Measurements from ENCODE around the gene C19orf25.

C19orf25 gene

DNA sequence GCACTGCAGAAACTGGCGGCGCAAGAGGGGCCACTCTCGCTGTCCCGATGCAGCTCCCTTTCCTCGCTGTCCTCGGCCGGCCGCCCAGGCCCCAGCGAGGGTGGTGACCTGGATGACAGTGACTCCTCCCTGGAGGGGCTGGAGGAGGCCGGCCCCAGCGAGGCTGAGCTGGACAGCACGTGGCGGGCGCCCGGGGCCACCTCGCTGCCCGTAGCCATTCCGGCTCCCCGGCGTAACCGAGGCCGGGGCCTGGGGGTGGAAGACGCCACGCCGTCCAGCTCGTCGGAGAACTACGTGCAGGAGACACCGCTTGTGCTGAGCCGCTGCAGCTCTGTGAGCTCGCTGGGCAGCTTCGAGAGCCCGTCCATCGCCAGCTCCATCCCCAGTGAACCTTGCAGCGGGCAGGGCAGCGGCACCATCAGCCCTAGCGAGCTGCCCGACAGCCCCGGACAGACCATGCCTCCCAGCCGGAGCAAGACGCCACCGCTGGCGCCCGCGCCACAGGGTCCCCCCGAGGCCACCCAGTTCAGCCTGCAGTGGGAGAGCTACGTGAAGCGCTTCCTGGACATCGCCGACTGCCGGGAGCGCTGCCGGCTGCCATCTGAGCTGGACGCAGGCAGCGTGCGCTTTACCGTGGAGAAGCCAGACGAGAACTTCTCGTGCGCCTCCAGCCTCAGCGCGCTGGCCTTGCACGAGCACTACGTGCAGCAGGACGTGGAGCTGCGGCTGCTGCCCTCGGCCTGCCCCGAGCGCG, 12.4 kb downstream of the C19orf25 start:
- H3K27me3 ChIP-seq (ENCODE audit: control insufficient read depth in 5 of 5, insufficient read depth in 4 of 5, low read length in 5 of 5) = peaks cover 37 to 56% (median 47%) of the 10 kb centered on the region in 5 donors
- H3K4me3 ChIP-seq (ENCODE audit: low read depth in 1 of 5, low read length in 5 of 5) = peak overlapping the region in 2 of 5 donors; percentile 10 to 15
- peaks cover 0 to 62% (median 51%) of the 10 kb centered on the region in 5 donors for H3K4me1 ChIP-seq (ENCODE audit: control insufficient read depth in 5 of 5, insufficient read depth in 5 of 5, low read length in 5 of 5)

DNA sequence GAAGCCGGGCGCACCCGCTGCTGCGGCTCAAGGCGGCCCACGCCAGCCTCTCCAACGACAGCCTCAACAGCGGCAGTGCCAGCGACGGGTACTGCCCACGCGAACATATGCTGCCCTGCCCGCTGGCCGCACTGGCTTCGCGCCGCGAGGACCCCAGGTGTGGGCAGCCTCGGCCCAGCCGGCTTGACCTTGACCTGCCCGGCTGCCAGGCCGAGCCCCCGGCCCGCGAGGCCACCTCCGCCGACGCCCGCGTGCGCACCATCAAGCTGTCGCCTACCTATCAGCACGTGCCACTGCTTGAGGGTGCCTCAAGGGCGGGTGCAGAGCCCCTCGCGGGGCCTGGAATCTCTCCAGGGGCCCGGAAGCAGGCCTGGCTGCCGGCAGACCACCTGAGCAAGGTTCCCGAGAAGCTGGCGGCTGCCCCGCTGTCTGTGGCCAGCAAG, 13.0 kb downstream of the C19orf25 start:
- Histone ChIP-seq H3K9ac (ENCODE audit: low read length in 5 of 5) (no peak overlapping the region), H3K9me3 (ENCODE audit: control insufficient read depth in 5 of 5, low read length in 5 of 5) (no peaks in the 10 kb centered on the region), H3K27me3 (ENCODE audit: control insufficient read depth in 5 of 5, insufficient read depth in 4 of 5, low read length in 5 of 5) (peaks cover 31 to 50% (median 41%) of the 10 kb centered on the region in 5 donors), H3K4me3 (ENCODE audit: low read depth in 1 of 5, low read length in 5 of 5) (peak overlapping the region in 1 of 5 donors; percentile 18), H3K27ac (ENCODE audit: low read depth, low read length) (no peak overlapping the region), H3K36me3 (ENCODE audit: control insufficient read depth in 5 of 5, insufficient read depth in 5 of 5, low read length in 5 of 5) (peaks cover 0 to 3% (median under 1%) of the 10 kb centered on the region in 5 donors), H3K4me1 (ENCODE audit: control insufficient read depth in 5 of 5, insufficient read depth in 5 of 5, low read length in 5 of 5) (peaks cover 0 to 56% (median 45%) of the 10 kb centered on the region in 5 donors)

More for the DNA sequence above, 12.4 kb downstream of the C19orf25 start:
- Histone ChIP-seq H3K27ac (ENCODE audit: low read depth, low read length) (no peak overlapping the region), H3K9me3 (ENCODE audit: control insufficient read depth in 5 of 5, low read length in 5 of 5) (no peaks in the 10 kb centered on the region), H3K9ac (ENCODE audit: low read length in 5 of 5) (no peak overlapping the region), H3K36me3 (ENCODE audit: control insufficient read depth in 5 of 5, insufficient read depth in 5 of 5, low read length in 5 of 5) (no peaks in the 10 kb centered on the region)

- peaks cover 0 to 50% (median 39%) of the 10 kb centered on the region in 5 donors for H3K4me1 ChIP-seq (ENCODE audit: control insufficient read depth in 5 of 5, insufficient read depth in 5 of 5, low read length in 5 of 5)
- H3K27ac ChIP-seq (ENCODE audit: low read depth, low read length) = no peak overlapping the region
- H3K27me3 ChIP-seq (ENCODE audit: control insufficient read depth in 5 of 5, insufficient read depth in 4 of 5, low read length in 5 of 5) = peaks cover 29 to 44% (median 37%) of the 10 kb centered on the region in 5 donors
- peaks cover 0 to 9% (median 5%) of the 10 kb centered on the region in 5 donors for H3K36me3 ChIP-seq (ENCODE audit: control insufficient read depth in 5 of 5, insufficient read depth in 5 of 5, low read length in 5 of 5)
- H3K9ac ChIP-seq (ENCODE audit: low read length in 5 of 5) = no peak overlapping the region
- H3K4me3 ChIP-seq (ENCODE audit: low read depth in 1 of 5, low read length in 5 of 5) = peak overlapping the region in 1 of 5 donors; percentile 18
- no peaks in the 10 kb centered on the region for H3K9me3 ChIP-seq (ENCODE audit: control insufficient read depth in 5 of 5, low read length in 5 of 5)
Observed at GRCh38 chr19:1465191-1466016, 13.6 kb downstream of the C19orf25 start.

DNA sequence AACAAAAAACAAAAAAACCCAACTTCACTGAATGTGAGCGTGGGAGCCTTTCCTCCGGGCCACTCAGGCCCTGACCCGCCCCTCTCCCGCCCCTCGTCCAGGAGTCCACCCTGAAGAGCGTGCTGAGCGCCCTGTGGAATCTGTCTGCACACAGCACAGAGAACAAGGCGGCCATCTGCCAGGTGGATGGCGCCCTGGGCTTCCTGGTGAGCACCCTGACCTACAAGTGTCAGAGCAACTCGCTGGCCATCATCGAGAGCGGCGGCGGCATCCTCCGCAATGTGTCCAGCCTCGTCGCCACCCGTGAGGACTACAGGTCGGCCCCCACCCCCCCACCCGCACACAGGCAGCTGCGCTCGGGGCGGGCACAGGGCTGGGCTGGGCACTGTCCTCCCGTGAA, 17.2 kb downstream of the C19orf25 start:
- no peak overlapping the region for H3K27ac ChIP-seq (ENCODE audit: low read depth, low read length)
- no peak overlapping the region for H3K9ac ChIP-seq (ENCODE audit: low read length in 5 of 5)
- H3K36me3 ChIP-seq (ENCODE audit: control insufficient read depth in 5 of 5, insufficient read depth in 5 of 5, low read length in 5 of 5) = peaks cover 0 to 17% (median 7%) of the 10 kb centered on the region in 5 donors
- no peak overlapping the region for H3K4me3 ChIP-seq (ENCODE audit: low read depth in 1 of 5, low read length in 5 of 5)
- no peaks in the 10 kb centered on the region for H3K9me3 ChIP-seq (ENCODE audit: control insufficient read depth in 5 of 5, low read length in 5 of 5)
- peaks cover 13 to 30% (median 26%) of the 10 kb centered on the region in 5 donors for H3K27me3 ChIP-seq (ENCODE audit: control insufficient read depth in 5 of 5, insufficient read depth in 4 of 5, low read length in 5 of 5)
- H3K4me1 ChIP-seq (ENCODE audit: control insufficient read depth in 5 of 5, insufficient read depth in 5 of 5, low read length in 5 of 5) = peaks cover 0 to 16% (median 11%) of the 10 kb centered on the region in 5 donors

- Histone ChIP-seq H3K9ac (ENCODE audit: low read length in 5 of 5) (no peak overlapping the region), H3K27ac (ENCODE audit: low read depth, low read length) (no peak overlapping the region), H3K9me3 (ENCODE audit: control insufficient read depth in 5 of 5, low read length in 5 of 5) (no peaks in the 10 kb centered on the region), H3K27me3 (ENCODE audit: control insufficient read depth in 5 of 5, insufficient read depth in 4 of 5, low read length in 5 of 5) (peaks cover 22 to 29% (median 28%) of the 10 kb centered on the region in 5 donors), H3K36me3 (ENCODE audit: control insufficient read depth in 5 of 5, insufficient read depth in 5 of 5, low read length in 5 of 5) (peaks cover 0 to 17% (median 7%) of the 10 kb centered on the region in 5 donors), H3K4me3 (ENCODE audit: low read depth in 1 of 5, low read length in 5 of 5) (no peak overlapping the region), H3K4me1 (ENCODE audit: control insufficient read depth in 5 of 5, insufficient read depth in 5 of 5, low read length in 5 of 5) (peaks cover 0 to 13% (median 10%) of the 10 kb centered on the region in 5 donors)
Observed at GRCh38 chr19:1460033-1460995, 18.7 kb downstream of the C19orf25 start.

DNA sequence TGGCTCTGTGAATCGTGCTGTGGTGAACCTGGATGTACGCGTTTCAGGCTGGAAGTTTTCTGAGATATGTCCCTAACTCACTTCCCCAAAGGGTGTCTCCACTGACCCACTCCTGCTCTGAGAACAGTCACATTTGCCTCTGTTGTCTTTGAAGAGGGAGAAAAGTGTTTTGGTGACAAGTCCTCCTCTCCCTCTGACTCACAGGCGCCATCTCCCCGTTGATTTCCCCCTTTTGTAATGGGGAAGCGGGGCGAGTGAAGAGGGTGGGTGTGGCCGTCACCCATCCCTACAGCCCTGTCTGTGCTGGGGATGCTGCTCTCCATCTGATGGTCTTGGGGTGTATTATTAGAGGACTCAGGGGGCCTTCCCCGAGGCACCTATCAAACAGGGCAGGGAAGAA, 19.5 kb downstream of the C19orf25 start:
- Histone ChIP-seq H3K27ac (ENCODE audit: low read depth, low read length) (no peak overlapping the region), H3K4me1 (ENCODE audit: control insufficient read depth in 5 of 5, insufficient read depth in 5 of 5, low read length in 5 of 5) (peaks cover 0 to 17% (median 13%) of the 10 kb centered on the region in 5 donors), H3K27me3 (ENCODE audit: control insufficient read depth in 5 of 5, insufficient read depth in 4 of 5, low read length in 5 of 5) (peaks cover 19 to 29% (median 27%) of the 10 kb centered on the region in 5 donors)

DNA sequence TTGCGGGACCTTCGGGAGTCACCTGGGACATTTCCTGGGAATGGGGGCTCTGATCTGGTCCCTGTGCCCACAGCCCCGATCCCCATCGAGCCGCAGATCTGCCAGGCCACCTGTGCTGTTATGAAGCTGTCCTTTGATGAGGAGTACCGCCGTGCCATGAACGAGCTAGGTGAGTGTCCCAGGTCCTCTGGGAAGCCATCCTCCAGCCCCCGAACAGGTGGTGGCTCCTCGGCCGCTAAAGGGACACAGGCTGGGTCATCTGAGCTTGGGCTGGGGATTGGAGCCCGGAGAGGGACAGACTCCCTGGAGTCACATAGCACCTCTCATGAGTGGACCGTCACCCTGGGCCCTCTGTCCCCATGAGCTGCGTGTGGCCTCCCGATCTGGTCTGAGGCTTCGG, 21.1 kb downstream of the C19orf25 start:
- Histone ChIP-seq H3K4me1 (ENCODE audit: control insufficient read depth in 5 of 5, insufficient read depth in 5 of 5, low read length in 5 of 5) (peaks cover 5 to 29% (median 27%) of the 10 kb centered on the region in 5 donors), H3K27me3 (ENCODE audit: control insufficient read depth in 5 of 5, insufficient read depth in 4 of 5, low read length in 5 of 5) (peaks cover 22 to 36% (median 30%) of the 10 kb centered on the region in 5 donors), H3K9me3 (ENCODE audit: control insufficient read depth in 5 of 5, low read length in 5 of 5) (no peaks in the 10 kb centered on the region), H3K27ac (ENCODE audit: low read depth, low read length) (no peak overlapping the region), H3K4me3 (ENCODE audit: low read depth in 1 of 5, low read length in 5 of 5) (no peak overlapping the region), H3K36me3 (ENCODE audit: control insufficient read depth in 5 of 5, insufficient read depth in 5 of 5, low read length in 5 of 5) (peaks cover 0 to 17% (median 7%) of the 10 kb centered on the region in 5 donors), H3K9ac (ENCODE audit: low read length in 5 of 5) (no peak overlapping the region)

More for the DNA sequence above, 19.5 kb downstream of the C19orf25 start:
- H3K4me3 ChIP-seq (ENCODE audit: low read depth in 1 of 5, low read length in 5 of 5) = no peak overlapping the region
- no peaks in the 10 kb centered on the region for H3K9me3 ChIP-seq (ENCODE audit: control insufficient read depth in 5 of 5, low read length in 5 of 5)
- peaks cover 0 to 17% (median 7%) of the 10 kb centered on the region in 5 donors for H3K36me3 ChIP-seq (ENCODE audit: control insufficient read depth in 5 of 5, insufficient read depth in 5 of 5, low read length in 5 of 5)
- no peak overlapping the region for H3K9ac ChIP-seq (ENCODE audit: low read length in 5 of 5)

- H3K36me3 ChIP-seq (ENCODE audit: control insufficient read depth in 5 of 5, insufficient read depth in 5 of 5, low read length in 5 of 5) = peaks cover 0 to 17% (median 7%) of the 10 kb centered on the region in 5 donors
- peaks cover 5 to 32% (median 29%) of the 10 kb centered on the region in 5 donors for H3K4me1 ChIP-seq (ENCODE audit: control insufficient read depth in 5 of 5, insufficient read depth in 5 of 5, low read length in 5 of 5)
Observed at GRCh38 chr19:1457031-1457739, 21.8 kb downstream of the C19orf25 start.

More at GRCh38 chr19:1457031-1457739, 21.8 kb downstream of the C19orf25 start:
- Histone ChIP-seq H3K4me3 (ENCODE audit: low read depth in 1 of 5, low read length in 5 of 5) (no peak overlapping the region), H3K27ac (ENCODE audit: low read depth, low read length) (no peak overlapping the region), H3K9me3 (ENCODE audit: control insufficient read depth in 5 of 5, low read length in 5 of 5) (no peaks in the 10 kb centered on the region), H3K9ac (ENCODE audit: low read length in 5 of 5) (no peak overlapping the region), H3K27me3 (ENCODE audit: control insufficient read depth in 5 of 5, insufficient read depth in 4 of 5, low read length in 5 of 5) (peaks cover 30 to 43% (median 38%) of the 10 kb centered on the region in 5 donors)

Data from subcutaneous abdominal adipose tissue (tissue), 5 donors.